CD4-positive, alpha-beta T cell treated with Interleukin-15 for 1 hour (primary cell): ENCODE results near the gene FARSA.
"Not testable (repeated sequence)": the region's sequence is repeated elsewhere in the genome, so short reads cannot be mapped to it uniquely, and the experiment has no call there.

Experiments used
- DNase-seq: peaks from one replicate; pipeline ENCODE4 v3.0.0-alpha.2; 2020

FARSA gene

DNA sequence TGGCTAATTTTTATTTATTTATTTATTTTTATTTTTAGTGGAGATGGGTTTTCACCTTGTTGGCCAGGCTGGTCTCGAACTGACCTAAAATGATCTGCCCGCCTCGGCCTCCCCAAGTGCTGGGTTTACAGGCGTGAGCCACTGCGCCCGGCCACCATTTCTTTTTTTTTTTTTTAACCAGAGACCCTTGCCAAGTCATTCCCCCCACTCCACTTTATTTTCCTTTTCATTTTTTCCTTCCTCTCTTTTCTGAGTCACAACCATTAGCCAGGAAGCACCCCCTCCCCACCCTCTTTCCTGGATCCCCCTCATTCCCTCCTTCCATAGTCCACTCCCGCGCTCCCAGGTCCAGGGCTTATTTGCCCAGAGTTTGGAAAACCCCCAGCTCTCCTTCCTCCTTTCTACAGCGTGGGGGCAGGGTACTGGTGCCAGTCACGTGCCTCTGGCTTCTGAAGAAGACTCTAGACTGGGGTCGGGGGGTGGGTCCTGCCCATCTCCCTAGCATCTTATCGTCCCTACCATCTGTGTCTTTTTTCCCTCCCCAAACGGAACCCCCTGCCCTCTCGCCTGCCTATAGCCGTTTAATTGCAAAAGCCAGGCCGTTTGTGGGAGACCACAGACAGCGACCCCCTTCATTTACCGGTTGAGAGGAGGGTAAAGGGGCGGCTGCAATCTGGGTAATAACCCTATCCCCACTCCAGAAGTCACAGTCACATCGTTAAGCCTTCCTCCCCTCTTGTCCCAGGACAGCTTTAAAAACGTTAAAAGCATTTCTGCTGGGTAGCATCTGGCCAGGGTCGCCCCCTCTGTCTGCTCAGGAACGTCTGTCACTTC lies 3.8 kb upstream of the FARSA start:
- DNase-seq = peak; percentile 35

DNA sequence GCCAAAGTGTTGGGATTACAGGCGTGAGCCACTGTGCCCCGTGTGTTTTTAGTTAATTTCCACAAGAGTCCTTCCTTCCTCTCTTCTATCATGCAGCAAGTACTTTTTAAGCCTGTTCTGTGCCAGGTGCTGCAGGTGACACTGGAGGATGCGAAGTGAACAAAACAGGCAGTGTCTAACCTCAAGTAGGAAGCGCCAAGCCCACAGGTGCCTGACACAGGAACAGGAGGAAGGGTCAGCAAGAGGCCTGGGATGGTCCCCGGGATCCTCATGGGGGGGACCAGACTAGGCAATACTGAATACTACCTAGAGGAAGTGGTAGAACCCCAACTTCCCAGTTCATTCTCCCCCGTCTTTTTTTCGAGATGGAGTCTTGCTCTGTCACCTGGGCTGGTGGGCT lies 3.1 kb upstream of the FARSA start:
- no peak for DNase-seq

DNA sequence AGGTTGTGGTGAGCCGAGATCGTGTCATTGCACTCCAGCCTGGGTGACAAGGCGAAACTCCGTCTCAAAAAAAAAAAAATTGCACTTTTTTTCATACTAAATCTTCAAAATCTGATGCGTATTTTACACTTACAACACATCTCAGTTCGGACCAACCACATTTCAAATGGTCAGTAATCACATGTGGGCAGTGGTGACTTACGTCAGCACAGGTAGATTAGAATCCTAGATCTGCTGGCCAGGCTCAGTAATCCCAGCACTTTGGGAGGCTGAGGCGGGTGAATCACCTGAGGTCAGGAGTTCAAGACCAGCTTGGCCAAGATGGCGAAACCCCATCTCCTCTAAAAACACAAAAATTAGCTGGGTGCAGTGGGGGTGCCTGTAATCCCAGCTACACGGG lies 1.6 kb upstream of the FARSA start:
- no peak for DNase-seq

DNA sequence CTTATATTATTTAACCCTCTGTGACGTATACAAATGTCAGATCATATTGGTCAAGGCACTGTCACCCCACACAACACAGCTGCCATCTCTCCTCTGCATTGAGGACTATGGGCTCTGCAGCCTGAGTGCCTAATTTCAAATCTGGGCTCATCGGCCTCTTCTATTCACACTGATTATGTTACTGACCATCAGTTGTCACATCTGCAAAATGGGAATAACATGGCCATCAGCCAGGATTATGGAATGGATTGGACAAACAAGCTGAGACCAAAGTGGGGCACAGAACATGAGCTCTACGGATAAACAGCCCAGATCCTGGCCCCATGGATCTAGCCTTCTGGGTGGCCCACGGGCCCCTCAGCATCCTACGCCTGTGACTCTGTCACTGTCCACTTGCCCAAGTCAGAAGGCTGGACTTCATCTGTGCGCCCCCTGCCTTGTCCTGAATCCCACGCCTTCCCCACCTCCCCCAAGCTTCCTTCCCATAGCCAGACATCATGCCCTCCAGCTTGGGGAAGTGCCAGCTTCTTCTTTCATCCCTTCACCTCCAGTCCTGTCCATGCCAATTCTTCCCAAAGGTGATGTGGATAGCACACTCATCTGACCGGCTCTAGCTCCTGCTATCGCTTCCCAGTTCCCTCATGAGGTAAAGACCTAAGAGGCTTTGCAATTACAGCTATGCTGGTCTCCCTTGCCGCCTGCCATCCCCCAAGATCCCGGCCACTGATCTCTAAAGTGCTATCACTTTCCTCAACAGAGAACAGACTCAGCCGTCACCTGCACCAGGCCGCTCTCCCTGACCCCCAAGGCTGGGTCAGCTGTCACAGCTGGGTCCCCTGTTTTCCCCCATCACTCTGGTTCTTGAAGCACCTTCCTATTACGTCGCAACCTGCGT lies 872 bp downstream of the FARSA start:
- no peak for DNase-seq

DNA sequence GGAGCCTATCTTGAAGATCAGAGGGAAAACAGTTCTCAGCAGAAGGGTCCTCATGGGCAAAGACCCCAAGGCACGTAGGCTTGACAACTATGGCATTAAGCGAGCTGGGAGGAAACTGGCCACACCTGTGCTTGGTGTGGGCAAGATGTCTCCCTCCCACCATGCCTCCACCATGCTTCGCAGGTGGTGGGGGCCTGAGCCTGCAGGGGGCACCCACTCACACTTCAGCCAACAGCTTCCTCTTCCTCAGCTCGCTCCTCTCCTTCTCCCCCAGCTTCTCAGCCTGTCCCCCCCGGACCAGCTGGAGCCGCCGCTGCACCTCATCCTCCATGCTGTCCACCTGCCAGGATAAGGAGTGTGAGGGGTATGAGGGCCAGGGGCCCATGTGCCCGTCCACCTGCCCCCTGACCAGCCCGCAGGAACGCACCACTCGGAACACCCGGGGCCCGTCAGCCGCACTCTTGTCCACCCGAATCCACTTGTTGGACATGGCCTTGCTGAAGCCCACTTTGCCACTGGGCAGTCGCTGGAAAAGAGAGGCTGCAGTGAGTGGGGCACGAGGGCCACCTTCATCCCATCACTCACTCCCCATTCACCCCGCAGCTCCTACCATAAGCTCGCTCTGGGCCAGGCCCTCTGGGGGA lies 3.4 kb downstream of the FARSA start:
- DNase-seq = no peak

DNA sequence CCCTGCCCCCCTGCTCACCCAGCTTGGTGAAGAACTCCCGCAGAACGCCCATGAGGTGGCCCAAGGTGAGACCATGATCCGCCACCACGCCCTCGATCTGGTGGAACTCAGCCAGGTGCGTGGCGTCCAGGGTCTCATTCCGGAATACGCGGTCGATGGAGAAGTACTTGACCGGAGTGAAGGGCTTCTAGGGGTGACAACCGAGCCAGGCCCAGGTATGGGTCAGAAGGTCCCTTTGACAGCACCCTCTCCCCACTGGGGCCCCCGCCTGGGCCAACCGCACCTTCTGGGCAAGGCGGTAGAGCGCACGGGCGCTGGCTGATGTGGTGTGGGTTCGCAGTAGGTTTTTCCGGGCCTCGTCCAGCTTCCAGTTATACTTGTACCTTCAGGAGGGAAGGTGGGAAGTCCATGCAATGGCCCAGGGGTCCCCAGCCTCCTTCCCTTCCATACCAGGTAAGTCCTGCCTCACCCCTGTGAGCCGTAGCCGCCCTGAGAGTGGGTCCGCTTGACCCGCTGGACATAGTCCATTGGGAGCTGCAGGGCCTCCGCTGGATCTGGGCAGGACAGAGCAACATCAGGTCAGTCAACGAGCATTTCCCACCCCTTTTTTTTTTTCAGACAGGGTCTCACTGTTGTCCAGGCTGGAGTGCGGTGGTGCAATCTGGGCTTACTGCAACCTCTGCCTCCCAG lies 8.7 kb downstream of the FARSA start:
- no peak for DNase-seq

DNA sequence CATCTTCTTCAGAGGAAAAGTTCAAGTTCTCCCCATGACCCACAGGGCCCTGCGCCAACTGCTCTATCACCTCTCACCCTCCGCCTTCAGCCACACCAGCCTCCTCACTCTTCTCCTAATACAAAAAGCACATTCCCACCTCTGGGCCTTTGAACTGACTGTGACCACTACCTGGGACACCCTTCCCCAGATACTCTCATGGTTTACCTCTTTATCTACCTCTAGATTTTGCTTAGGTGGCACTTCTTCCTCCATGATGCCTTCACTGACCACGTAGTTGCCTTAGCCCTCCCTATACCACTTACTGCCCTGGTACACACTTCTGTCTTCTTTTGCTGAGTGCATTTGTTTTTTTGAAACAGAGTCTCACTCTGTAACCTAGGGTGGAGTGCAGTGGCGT lies 10.6 kb downstream of the FARSA start:
- DNase-seq = no peak

DNA sequence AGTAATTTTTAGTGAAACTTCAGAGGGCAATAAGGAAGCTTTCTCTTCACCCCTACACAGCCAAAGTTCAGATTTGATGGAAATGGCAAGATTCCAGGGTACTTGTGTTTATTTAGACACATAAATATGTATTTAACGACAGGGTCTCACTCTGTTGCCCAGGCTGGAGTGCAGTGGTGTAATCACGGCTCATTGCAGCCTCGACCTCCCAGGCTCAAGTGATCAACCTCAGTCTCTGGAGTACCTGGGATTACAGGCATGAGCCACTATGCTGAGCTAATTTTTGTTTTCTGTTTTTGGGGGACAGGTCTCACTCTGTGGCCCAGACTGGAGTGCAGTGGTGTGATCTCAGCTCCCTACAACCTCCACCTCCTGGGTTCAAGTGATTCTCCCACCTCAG lies 12.5 kb downstream of the FARSA start:
- DNase-seq = no peak

DNA sequence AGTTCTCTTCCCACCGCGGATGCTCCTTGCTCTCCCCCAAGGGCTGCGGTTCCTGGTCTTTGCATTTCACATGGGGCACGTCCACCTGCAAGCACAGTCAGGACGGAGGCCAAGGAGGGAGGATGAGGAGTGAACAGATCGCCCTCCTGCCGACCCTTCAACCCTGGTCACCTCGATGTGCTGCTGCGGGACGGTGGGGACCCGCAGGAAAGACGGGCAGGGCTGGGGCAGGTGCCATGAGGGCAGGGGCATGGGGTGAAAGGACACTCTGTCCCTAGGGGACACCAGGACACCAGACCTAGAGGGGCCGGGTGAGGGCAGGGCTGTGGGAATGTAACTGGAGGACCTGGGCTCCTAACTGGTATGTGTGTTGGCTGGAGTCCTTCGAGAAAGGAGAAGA lies 15.3 kb downstream of the FARSA start:
- DNase-seq = no peak

DNA sequence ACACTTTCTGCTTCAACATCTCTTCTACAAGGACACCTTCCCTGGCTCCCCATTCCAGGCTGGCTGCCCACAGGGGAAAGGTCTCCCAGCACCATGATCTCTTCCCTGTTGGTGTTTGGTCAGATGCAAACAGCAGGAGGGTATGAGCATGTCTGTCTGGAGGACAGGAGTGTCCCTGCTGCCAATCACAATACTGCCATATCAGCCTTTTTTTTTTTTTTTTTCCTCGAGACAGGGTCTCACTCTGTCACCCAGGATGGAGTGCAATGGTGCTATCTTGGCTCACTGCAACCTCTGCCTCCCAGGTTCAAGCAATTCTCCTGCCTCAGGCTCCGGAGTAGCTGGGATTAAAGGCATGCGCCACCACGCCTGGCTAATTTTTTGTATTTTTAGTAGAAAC lies 17.7 kb downstream of the FARSA start:
- not testable (repeated sequence) for DNase-seq

DNA sequence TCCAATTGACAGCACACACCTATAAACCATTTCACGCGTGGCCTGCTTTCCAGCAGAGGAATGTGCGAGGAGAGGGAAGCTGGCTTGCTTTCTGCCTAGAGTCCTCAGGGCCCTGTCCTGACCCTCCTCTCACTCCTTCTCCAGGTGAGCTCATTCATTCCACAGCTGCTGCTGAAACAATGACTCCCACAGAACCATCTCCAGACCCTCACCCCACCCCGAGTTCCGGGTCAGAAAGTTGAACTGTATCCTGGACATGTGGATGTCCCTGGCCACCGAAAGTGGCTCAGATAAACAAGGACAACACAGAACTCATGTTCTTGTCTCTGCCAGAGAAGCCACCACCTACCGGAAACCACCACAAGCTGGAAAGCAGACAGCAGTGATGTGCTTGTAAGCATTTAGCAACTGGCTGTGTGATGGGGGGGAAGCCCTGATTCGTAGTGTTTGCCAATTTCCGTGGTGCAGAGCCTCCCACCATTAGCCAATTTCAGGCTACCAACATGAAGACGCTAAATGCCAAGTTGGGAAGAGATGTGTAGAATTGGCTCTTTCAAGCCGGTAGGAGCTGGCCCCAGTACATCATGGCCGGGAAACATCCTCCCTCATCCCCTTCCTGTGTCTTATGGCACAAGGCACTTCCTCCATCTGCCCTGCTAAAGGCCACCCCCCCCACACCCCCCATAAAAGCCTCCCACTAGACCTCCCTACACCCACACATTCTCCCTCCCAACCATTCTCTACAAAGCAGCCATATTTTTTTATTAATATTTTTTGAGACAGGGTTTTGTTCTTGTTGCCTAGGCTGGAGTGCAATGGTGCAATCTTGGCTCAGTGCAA lies 19.4 kb downstream of the FARSA start:
- DNase-seq = peak; percentile 70

DNA sequence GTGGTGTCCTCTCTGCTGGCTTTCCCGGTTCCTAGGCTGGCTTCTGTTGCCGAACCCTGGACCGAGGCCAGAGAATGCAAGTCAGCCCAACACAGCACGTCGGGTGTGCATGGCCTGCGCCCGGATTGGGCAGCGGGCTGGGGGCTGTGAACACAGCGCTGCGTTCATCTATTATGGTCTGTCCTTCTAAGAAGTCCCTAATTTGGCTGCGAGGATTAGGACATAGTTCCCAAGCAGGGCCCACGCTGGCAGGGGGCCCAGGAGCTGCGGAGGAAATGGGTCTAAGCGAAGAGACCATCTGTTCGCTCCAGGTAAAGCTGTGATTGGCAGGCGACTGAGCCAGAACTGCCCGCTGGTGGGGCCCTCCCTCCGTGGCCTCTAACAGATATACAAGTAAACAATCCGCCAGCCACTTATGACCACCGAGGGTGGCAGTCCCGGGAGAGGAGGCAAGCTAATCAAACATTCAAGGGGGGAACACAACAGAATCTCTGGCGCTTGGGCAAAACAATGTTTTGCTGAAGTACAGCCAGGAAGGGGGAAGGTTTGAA lies 20.4 kb downstream of the FARSA start:
- no peak for DNase-seq

DNA sequence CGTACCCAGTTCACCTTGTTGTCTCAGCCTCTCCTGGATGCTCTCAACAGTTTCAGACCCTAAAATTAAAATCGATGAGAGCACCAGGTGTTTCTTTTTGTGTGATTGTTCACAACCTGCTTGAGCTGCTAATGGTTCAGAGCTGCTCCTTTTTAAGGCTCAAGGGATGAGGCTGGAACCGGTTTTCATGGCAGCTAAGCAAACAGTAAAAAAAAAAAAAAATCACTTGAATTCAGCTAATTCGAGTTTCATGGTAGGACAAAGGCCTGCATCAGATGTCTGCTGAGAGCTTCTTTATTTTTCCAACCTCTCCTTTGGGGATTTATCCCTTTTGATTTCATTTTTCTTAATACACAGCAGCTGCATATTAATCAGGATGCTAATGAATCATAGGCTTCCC lies 20.9 kb downstream of the FARSA start:
- no peak for DNase-seq

DNA sequence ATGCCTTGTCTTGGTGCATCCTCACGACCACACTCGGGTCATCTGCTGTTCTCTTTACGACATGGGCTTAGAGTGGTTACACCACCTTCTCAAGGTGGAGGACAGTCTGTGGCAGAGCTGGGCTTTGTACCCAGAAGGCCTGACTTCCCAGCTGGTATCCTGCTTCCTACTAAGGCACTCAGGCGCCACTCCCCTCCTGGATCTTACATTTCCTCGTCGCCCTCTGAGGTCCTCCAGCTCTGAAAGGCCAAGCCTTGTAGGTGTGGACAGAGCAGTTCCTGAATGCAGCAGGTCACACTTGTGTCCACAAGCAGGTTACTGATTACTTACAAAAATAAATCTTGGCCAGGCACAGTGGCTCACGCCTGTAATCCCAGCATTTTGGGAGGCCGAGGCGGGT lies 26.3 kb downstream of the FARSA start:
- no peak for DNase-seq

DNA sequence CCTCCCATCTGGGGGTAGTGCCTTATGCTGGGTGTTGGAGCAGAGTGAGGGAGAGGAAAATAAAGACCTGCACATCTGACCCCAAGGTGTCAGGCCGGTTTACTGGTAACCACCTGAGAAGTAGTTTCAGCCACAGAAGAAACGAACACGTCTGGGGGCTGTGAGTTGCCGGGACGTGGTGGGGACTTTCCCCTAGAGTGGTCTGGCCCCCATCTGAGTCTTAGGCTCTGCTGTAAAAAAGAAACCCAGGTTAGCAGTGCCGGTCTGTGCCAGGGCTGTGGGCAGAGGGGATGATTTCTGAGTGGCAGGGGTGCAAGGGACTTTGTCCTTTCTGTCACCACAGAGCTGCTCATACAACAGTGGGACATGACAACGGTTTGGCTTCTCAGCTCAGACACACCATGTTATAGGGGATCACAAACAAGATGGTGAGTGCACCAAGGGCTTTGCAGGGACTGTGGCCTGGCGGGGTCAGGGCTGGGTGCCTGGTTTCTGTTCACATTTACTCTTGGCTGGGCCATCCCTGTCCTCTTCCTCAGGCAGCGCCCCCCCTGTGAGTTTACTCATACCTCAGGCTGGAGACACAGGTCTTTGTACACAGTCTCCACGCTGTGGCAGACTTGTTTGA lies 33.5 kb downstream of the FARSA start:
- DNase-seq = no peak

DNA sequence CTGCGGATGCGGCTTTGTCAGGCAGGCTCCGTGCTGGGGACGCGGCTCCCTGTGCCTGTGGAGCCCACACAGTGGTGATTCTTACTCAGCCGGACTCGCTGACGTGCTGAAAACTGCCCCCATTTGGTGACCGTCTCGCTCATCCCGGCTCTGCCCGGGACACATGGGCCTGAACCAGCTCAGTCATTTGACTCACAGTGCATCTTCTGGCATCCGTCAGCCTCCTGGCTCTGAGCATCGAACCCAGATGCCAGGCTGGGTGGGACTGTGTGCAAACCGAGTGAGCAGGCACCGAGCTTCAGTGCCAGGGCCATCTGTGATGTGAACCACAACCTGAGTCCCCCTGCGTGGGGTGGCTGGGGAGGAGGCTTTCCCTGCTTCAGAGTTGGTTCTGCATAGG lies 37.1 kb downstream of the FARSA start:
- no peak for DNase-seq

DNA sequence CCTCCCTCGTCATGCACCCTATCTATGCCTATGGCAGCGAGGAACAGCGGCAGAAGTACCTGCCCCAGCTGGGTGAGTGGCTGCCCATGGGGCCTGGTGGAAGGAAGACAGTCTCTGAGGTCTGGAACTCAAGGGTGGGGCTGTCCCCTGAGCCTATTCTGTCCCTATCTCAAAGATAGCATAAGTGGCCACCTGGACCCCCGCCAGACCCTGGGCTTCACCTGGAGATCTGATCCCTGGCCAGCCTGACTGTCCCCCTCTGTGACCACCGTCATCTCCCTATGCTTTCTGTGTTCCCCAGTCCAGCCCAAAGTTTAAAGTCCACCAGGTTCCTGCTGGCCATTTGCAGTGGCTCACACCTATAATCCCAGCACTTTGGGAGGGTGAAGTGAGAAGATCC lies 39.9 kb downstream of the FARSA start:
- DNase-seq = no peak

DNA sequence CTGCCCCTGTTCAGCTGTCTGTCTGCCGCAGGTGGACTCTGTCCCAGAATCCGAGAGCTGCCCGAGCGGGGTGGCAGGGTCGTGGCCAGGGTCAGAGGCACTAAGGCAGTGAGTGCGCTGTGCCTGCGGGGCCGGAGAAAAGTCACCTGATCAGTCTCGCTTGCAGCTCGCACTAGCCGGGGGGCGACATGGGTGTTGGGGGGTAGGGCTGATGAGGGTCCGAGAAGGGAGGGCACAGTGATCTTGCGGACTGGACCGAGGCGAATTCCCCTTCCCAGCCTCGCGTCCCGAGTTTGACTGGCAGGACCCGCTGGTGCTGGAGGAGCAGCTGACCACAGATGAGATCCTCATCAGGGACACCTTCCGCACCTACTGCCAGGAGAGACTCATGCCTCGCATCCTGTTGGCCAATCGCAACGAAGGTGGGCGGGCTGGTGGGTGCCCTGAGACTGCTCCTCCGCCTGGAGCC lies 41.9 kb downstream of the FARSA start:
- no peak for DNase-seq

DNA sequence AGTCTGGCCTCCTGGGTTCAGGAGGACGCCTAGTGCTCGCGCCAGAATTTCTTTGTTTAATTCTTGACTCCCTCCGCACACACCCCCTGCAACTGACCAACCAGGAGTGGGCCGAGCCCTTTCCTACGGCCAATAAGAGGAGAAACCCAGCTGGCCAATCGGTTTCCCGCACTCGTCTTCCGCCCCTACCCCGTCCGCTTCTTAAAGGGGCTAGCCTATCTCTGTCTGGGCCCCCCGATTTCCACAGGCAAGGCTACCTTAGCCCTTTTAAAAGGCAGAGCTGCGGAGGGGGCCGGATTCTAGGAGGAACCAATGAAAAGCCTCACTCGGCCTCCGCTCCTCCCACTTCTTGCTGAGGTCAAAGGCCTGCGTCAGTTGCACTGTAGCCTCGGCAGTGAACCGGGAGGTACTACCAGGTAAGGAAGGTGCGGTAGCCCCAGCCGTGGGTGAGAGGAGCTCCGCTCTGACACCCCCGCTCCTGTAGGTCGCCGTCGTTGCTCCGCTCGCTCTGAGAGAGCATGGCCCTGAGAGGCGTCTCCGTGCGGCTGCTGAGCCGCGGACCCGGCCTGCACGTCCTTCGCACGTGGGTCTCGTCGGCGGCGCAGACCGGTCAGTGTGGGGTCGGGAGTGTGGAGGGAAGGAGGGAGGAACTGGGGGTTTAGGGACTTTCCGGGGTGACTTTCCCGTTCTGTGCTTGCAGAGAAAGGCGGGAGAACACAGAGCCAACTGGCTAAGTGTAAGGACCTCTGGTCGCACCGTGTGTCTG lies 42.5 kb downstream of the FARSA start, which contains the start of gene GCDH:
Gene GCDH, plus strand, starts transcription at position 374 of the 766 bp plus-strand sequence. Its CDS starts 145 bp downstream, at position 519.
- DNase-seq = peak; percentile 98

DNA sequence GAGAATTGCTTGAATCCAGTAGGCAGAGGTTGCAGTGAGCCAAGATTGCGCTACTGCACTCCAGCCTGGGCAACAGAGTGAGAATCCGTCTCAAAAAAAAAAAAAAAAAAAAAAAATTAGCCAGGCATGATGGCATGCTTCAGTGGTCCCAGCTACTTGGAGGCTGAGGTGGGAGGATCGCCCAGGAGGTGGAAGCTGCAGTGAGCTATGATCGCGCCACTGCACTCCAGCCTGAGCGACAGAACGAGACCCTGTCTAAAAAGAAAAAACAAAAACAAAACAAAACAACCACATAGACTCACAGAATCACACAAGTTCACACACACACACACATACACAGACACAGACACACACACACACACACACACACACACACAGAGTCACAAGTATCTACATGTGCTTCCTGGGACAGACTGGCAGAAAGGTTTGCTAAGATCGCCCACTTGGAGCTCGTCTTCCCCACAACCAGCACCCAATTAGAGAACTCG lies 43.2 kb downstream of the FARSA start:
- not testable (repeated sequence) for DNase-seq
